Stimulated activated CD4-positive, alpha-beta T cell treated with anti-CD3 and anti-CD28 coated beads, Interleukin-1b, Interleukin-23, amount 100 ng/mL, for 24 hours (primary cell): ENCODE measurements around the gene ADAMTSL5.
"Not testable (repeated sequence)": the region's sequence is repeated elsewhere in the genome, so short reads cannot be mapped to it uniquely, and the experiment has no call there.

ENCODE experiments used
- DNase-seq, 4 experiments: peaks; one replicate each; pipeline ENCODE4 v3.0.0-alpha.2; 2020; ENCODE audit warnings: low read depth in 4 of 4, low spot score in 1 of 4

The ADAMTSL5 gene, protein sequence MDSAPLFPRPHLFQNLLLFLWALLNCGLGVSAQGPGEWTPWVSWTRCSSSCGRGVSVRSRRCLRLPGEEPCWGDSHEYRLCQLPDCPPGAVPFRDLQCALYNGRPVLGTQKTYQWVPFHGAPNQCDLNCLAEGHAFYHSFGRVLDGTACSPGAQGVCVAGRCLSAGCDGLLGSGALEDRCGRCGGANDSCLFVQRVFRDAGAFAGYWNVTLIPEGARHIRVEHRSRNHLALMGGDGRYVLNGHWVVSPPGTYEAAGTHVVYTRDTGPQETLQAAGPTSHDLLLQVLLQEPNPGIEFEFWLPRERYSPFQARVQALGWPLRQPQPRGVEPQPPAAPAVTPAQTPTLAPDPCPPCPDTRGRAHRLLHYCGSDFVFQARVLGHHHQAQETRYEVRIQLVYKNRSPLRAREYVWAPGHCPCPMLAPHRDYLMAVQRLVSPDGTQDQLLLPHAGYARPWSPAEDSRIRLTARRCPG

DNA sequence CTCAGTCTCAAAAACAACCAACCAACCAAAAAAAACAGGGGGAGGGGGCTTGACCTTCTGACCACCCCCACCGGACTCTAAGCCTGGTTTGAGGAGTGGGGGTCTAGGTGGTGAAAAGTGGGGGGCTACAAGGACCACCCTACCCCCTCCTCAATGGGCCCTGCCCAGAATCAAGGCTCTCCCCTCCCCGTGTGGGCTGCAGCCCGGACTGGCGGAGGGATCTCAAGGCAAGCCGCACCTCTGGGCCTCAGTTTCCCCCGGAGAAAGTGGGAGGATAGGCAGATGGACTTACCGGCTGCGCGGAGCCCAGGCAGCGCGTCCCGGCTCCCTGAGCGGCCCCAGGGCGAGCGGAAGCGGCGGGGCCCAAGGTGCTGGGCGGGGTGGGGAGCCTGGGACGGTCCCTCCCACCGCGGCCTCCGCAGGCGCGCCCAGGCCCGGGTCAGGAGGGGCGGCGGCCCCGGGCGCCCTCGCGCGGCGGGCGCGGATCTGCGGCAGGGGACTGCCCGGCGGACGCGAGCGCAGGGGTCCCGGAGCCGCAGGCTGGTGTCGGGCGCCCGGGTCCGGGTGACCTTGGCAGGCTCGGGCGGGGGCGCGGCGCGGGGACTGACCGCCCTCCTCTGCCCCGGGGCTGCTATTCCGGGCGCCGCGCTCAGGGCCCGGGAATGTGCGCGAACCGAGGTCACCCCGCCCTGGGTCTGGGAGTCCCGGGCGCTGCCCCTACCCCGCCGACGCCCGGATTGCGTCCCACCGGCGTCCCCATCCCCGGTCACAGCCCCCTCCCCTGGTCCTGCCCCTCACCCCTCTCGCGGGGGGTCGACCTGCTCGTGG, at the start of gene ADAMTSL5:
TSS of gene ADAMTSL5 (minus strand) at position 349 of the 828 bp plus-strand sequence. CDS start 2,076 bp downstream, outside the sequence.
- peak; percentile 35 to 70 (median 46) for DNase-seq

DNA sequence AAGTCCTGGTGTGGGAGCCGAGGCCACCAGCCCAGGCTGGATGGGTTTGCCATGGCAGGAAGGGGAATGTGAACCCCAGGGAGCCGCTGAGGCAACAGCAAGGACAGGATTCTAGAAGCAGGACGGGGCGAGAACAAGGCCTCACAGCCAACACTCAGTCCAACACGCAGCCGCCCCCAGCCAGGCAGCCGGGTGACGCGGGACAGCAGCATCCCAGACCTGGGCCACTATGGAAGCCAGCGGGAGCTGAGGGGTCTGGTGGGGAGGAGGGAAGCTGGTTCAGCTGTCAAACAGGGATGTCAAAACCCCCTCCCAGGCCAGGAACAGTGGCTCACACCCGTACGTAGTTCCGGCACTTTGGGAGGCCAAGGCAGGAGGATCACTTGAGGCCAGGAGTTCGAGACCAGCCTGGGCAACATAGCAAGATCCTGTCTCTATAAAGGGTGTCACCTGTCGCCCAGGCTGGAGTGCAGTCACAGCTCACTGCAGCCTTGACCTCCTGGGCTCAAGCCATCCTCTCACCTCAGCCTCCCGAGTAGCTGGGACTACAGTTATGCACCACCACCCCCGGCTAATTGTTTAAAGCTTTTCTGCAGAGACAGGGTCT, 48.5 kb upstream of the ADAMTSL5 start:
- no peak for DNase-seq

DNA sequence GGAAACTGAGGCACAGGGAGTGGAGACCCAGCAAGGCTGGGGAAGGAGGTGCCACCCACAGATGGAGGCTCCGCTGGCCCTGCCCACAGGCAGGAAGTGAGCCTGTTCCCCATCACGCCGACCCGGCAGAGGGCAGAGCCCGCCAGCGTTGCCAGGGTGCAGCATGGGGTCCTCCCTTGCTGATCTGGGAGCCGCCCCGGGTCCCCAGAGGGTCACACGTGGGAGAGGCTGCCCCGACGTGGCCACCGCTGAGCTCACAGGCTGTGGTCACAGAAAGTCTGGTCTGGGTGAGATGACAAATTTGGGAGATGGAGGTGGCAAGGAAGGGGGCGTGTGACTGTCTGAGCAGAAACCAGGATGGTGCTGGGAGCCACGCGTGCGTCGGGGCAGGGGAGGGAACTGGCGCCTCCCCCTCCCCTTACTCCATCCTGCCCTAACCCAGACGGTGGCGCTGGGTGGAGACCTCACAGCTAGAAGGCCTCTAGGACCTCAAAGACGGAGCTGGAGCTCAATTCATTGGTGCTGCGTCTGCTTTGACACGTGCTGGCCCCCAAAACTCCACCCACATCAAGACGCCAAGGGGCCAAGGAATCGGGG, 47.6 kb upstream of the ADAMTSL5 start:
- DNase-seq = no peak

DNA sequence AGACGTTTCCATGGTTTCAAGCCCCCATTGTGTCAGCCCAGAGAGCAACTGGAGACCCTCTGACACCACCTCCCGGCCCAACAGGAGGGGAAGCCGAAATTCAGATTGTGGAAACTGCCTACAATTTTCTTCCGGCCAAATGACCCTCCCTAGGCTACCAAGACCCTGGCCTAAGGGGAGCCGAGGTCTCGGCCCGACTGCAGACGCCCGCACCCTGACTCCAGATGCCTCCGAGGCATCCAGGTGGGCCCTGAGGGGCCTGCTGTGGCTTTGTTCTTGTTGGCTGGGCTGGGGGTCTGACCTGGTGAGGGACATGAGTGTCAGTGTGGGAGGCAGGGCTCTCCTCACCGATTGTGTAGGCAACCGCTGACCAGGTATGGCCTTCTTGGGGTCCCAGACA, 45.7 kb upstream of the ADAMTSL5 start:
- no peak for DNase-seq

DNA sequence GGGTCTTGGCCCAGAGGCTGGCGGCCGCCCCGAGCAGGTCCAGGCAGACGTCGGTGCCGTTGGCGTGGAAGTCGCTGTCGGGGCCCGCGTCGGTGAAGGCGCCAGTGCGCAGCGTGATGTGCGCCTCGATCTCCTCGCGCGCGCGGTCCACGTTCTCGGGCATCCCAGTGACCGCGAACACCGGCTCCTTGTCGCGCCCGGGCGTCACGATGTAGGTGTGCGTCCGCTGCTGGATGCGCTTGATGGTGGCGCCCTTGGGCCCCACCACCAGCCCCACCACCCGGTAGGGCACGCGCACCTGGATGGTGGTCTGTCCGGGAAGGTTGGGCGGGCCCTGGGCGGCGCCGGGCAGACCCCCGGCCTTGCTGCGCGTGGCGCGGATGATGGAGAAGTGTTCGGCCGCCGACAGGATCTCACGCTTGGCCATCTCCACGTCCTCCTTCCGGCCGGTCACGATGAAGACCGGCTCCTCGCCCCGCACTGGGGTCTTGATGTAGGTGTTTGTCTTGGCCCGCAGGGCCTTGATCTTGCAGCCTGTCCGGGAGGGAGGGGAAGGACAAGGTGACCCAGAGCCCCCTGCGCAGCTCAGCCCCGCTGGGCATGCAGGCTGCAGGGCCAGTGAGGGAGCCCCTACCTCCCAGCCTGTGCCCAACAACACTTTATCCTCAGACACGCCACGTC, 43.7 kb upstream of the ADAMTSL5 start:
- DNase-seq = no peak

DNA sequence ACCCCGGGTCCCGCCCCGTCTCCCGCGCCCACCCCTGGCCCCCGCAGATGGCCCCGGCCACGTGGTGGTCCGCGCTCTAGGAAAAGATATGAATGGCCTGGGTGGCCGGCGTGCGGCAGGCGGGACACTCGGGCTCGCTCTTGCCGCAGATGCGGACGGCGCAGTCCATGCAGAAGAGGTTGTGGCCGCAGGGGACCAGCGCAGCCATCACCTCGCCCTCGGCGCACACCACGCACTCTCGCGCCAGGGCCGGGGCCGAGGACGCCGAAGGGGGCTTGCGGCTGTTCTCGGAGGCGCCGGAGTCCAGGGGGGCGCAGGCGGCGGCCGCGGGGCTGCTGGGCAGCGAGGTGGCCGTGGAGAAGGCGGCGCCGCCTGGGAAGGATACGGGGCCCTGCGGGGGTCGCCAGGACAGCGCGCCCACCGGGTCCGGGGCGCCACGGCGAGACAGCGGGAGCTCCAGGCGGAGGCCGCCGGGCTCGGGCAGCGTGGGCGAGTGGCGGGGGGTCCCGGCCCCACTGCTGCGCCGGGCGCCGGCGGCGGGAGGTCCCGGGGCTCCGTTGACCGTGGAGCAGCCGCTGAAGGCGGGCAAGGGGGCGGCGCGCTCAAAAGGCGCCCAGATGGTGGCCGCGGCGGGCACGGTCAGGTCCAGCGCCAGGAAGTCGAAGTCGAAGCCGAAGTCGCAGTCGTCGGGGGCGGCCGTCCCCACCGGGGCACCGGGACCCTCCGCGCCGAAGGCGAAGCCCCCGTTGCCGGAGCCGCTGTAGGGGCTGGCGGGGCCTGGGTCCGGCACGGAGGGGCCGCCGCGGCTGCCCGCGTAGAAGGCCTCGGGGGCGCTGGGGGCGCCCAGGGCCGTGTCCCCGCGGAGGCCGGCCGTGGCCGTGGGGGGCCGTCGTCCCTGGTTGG, 42.9 kb upstream of the ADAMTSL5 start:
- DNase-seq = no peak

DNA sequence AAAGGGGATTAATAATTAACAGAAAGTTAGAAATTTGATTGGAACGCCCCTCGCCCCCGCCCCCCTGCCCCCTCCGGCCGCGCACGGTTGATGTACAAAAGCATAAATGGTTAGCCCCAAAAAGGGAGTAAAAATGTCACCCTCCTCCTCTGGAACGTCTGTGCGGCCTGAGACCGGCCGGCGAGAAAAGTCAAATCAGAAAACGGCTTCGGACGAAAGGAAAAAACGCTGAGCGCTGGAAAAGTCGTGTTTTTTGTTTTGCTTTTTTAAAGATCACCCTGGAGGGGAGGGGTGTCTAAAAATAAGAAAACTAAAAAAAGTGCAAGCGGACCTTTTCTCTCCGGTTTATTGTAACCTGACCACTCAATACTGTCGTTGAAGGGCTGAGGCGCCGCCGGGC, 42.1 kb upstream of the ADAMTSL5 start:
- DNase-seq = no peak

DNA sequence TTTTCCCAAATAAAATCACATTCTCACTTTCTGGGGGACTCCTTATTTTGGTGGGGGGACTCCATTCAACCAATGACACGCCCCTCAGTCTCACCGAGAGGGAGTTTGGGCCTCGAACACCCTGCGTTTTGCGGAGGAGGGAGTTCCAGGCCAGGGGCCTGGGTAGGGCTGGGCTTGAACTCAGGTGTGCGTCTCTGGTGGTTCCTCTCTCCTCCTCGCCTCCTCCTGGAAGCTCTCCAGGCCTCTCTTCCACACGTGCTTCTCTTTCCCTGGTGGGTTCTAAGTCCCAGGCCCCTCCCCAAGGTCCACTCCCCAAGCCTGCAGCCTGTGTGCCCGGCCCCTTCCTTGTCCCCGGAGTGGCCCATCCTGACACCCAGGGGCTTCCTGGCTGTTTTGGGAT, 40.6 kb upstream of the ADAMTSL5 start:
- no peak for DNase-seq

DNA sequence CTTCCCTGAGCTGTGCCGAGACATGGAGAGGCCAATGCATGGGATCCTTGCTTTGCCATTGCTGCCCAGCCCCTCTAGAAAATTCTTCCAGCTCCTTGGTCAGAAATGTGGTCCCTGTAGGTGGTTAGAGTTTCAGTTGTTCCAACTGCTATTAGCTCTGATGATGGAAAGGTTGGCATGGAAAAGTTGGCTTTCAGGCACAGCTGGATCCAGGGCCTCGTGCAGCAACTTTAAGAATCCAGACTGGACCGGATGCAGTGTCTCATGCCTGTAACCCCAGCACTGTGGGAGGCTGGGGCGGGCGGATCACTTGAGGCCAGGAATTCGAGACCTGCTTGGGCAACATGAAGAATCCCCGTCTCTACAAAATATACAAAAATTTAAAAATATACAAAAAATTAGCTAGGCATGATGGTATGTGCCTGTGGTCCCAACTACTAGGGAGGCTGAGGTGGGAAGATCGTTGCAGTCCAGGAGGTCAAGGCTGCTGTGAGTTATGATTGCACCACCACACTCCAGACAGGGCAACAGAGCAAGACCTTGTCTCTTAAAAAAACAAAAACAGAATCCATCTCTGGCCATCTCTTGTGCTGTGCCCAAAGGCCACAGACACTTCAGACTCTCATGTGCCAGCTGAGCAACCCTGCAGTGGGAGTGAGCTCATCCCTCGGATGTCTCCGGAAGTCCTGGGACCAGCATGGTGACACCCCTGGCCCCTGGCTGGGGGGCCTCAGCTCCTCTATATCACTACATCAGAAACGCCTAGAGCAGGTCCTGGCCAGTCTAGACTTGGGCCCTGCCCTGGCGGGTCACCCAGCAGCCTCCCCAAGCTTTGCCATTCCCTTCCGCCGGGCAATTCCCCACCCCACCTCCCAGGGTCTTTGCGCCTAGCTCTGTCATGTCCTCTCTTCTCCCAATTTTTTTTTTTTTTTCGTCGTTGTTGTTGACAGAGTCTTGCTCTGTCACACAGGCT, 38.5 kb upstream of the ADAMTSL5 start:
- no peak for DNase-seq

DNA sequence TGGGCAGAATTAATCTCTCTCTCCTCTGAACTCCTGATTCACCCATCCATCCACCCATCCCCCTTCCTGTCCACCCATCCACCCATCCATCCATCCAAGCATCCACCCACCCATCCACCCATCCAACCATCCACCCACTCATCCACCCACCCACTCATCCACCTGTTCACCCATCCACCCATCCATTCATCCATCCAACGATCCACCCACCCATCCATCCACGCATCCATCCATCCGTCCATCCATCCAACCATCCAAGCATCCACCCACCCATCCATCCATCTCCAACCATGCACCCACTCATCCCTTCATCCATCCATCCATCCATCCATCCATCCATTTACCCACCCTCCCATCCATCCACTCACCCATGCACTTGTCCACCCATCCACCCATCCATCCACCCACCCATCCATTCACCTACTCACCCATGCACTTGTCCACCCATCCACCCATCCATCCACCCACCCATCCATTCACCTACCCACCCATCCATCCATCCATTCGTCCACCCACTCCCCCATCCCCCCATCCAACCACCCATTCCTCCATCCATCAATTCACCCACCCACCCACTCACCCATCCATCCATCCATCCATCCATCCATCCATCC, 36.6 kb upstream of the ADAMTSL5 start:
- DNase-seq = no peak

DNA sequence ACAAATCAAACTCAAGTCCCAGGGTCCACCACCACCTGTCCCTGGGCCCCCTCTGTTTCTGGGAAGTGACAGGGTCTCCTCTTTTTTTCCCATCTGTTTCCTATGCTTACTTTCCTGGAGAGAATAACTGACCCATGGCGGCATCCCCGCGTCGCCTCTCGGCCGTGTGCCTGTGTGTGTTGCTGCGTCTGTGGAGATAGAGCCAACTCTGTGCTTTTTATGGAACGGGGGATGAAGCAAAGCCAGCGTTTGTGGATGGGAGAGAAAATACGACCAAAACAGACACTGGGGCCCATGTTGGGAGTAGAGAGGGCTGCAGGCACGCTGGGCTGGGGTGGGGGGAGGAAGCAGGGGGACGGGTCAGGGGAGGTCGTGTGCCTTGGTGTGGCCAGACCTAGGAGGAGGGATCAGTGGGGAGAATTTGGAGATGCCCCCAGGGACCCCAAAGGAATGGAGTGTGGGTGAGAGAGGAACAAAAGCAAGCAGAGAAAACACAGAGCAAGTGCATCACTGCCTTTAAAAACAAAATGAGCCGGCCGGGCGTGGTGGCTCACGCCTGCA, 27.6 kb upstream of the ADAMTSL5 start:
- no peak for DNase-seq

DNA sequence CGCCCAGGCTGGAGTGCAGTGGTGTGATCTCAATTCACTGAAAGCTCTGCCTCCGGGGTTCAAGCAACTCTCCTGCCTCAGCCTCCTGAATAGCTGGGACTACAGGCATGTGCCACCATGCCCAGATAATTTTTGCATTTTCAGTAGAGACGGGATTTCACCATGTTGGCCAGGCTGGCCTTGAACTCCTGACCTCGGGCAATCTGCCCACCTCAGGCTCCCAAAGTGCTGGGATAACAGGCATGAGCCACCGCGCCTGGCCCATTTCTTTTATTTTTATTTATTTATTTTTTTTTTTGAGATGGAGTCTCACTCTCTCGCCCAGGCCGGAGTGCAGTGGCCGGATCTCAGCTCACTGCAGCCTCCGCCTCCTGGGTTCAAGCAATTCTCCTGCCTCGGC, 26.9 kb upstream of the ADAMTSL5 start:
- DNase-seq = not testable (repeated sequence)

DNA sequence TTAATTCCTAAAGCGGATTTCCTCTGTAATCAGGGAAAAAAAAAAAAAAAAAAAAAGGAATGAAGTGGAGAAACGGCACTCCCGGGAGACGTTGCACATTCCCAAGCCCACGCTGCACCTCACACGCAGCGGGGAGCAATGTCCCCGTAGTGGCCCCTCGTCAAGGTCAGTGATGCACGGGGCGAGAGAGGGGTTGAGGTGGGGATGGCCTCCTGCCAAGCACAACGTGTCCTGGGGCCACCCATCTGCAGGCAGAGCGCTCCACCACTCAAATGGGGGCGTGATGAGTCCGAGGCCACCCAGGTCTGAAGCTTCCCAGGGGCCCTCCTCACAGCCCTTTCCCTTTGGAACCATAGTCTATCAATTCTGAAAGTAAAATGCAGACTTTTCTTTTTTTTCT, 26.2 kb upstream of the ADAMTSL5 start:
- no peak for DNase-seq

DNA sequence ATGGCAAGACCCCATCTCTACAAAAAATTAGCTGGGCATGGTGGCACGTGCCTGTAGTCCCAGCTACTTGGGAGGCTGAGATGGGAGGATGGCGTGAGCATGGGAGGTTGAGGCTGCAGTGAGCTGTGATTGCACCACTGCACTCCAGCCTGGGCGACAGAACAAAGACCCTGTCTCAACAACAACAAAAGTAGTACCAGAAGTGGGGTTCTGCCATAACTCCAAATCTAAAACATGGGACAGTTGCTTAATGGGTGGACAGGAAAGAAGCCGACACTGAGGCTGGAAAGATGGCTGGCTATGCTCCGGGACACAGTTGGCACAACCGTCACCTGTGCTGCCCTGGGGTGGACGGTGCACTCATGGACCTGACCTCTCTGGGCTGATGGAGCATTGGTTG, 22.9 kb upstream of the ADAMTSL5 start:
- not testable (repeated sequence) for DNase-seq

DNA sequence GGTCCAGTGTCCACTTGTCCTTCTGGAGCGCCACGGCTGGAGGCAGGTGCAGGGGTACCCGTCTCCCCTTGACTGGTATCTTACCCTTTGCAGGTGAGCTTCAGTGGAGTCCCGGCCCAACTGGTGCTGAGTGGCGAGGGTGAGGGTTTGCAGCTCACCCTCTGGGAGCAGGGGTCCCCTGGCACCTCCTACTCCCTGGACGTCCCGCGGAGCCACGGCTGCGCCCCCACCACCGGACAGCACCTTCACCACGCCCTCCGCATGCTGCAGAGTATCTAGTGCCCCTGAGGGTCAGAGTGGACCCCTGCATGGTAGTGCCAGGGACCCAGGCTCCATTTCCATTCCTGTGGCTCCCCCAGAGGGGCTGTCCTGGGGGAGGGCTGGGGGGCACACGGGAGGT, 22.2 kb upstream of the ADAMTSL5 start:
- DNase-seq = no peak

DNA sequence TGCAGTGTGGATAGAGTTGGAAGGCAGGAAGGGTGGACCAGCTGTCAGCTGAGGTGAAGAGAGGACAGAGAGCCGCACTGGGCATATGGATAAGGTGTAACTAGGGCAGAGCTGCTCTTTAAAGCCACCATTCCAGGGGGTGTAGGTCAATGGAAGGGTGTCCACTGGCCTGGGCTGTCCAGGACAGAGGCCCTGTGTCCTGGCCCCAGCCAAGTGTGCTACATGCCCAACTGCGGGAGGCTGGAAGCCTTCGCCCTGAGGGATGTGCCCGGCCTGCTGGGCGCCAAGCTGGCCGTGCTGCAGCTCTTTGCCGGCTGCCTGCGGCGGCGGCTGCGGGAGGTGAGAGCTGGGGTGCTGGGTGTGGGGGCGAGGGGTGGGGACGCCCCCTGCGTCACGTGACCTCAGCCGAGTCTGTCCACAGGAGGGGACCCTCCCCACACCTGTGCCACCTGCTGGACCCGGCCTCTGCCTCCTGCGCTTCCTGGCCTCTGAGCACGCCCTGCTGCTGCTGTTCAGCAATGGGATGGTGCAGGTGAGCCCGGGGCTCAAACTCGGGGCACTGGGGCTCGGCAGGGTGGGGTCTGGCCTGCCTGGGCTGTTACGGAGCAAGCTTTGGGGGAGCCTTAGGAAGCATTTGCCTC, 20.8 kb upstream of the ADAMTSL5 start:
- DNase-seq = no peak

DNA sequence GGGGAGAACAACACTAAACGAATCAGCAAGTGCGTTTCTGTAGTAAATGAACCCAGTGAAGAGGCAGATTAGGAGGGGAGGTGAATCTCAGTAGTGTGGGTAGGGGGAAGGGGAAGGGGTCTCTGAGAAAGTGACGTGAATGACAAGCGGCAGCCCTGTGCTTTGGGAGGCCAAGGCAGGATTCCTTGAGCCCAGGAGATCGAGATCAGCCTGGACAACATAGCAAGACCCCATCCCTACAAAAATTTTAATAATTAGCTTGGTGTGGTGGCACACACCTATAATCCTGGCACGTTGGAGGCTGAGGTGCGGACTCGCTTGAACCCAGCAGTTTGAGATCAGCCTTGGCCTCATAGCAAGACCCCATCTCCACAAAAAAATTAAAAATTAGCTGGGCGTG, 19.2 kb upstream of the ADAMTSL5 start:
- no peak for DNase-seq
